Kidney epithelial cell (primary cell): ENCODE results near the gene ABLIM3. TPM values are rescaled to one million over a fixed set of nuclear protein-coding genes. Genes with fewer than 3 reads are reported as not detected.

ENCODE experiments used
- DNase-seq: peaks from one replicate; pipeline ENCODE4 v3.0.0-alpha.2; 2010; ENCODE audit warnings: low read depth
- H3K27me3 ChIP-seq: 2 replicates; pipeline ENCODE4 v1.6.0; 2011; ENCODE audit warnings: low read length; ENCODE audit not compliant: control insufficient read depth, insufficient read depth
- H3K36me3 ChIP-seq: 2 replicates; pipeline ENCODE4 v1.5.1; 2011; ENCODE audit warnings: low read length; ENCODE audit not compliant: control insufficient read depth, insufficient read depth
- H3K4me3 ChIP-seq: 2 replicates; pipeline ENCODE4 v1.5.1; 2011; ENCODE audit warnings: low read depth, mild to moderate bottlenecking, control low read depth, low read length
- CTCF ChIP-seq: IDR thresholded peaks from 2 replicates; pipeline ENCODE4 v1.5.1; 2011; ENCODE audit warnings: mild to moderate bottlenecking, moderate library complexity, low read length, control low read depth, inconsistent platforms; ENCODE audit not compliant: insufficient read depth, poor library complexity, severe bottlenecking
- total RNA-seq: library from RNA; depleted of rRNA; stranded (reverse); fragments of >200 nt; gene quantifications from 2 replicates; pipeline ENCODE4 v1.2.3, GENCODE V29; 2015

The ABLIM3 gene
- total RNA-seq, 1 donor from 2014 or later: 35.2 TPM

GRCh38 chr5:149239917-149240316 lies 98.6 kb downstream of the ABLIM3 start:
- Histone ChIP-seq H3K27me3 (no peaks in the 10 kb centered on the region), H3K4me3 (no peak overlapping the region), H3K36me3 (no peaks in the 10 kb centered on the region)
- DNase-seq: no peak
- TF ChIP-seq CTCF: no peak

GRCh38 chr5:149240354-149240998 lies 99.2 kb downstream of the ABLIM3 start:
- TF ChIP-seq CTCF: no peak
- no peak overlapping the region for H3K4me3 ChIP-seq
- no peaks in the 10 kb centered on the region for H3K27me3 ChIP-seq
- H3K36me3 ChIP-seq: no peaks in the 10 kb centered on the region
- DNase-seq: no peak

- no peaks in the 10 kb centered on the region for H3K27me3 ChIP-seq
- no peak for TF ChIP-seq CTCF
- DNase-seq: no peak
- no peaks in the 10 kb centered on the region for H3K36me3 ChIP-seq
- no peak overlapping the region for H3K4me3 ChIP-seq
Measured at GRCh38 chr5:149242339-149242738, 101.0 kb downstream of the ABLIM3 start.

GRCh38 chr5:149246906-149247305 lies 105.6 kb downstream of the ABLIM3 start:
- no peak for DNase-seq
- Histone ChIP-seq H3K4me3 (no peak overlapping the region), H3K36me3 (no peaks in the 10 kb centered on the region), H3K27me3 (no peaks in the 10 kb centered on the region)
- TF ChIP-seq CTCF: no peak

GRCh38 chr5:149247726-149248125 lies 106.4 kb downstream of the ABLIM3 start:
- no peaks in the 10 kb centered on the region for H3K27me3 ChIP-seq
- TF ChIP-seq CTCF: no peak
- DNase-seq: no peak
- no peaks in the 10 kb centered on the region for H3K36me3 ChIP-seq
- no peak overlapping the region for H3K4me3 ChIP-seq

GRCh38 chr5:149251546-149251945 lies 110.3 kb downstream of the ABLIM3 start:
- Histone ChIP-seq H3K27me3 (no peaks in the 10 kb centered on the region), H3K36me3 (no peaks in the 10 kb centered on the region), H3K4me3 (no peak overlapping the region)
- no peak for TF ChIP-seq CTCF
- no peak for DNase-seq
